H9 (cell line): ENCODE results near the gene FBXO2. TPM values are rescaled to one million over a fixed set of nuclear protein-coding genes. Genes with fewer than 3 reads are reported as not detected.

Experiments
- DNase-seq: peaks from one replicate; pipeline ENCODE4 v3.0.0-alpha.2; 2017
- H2AFZ ChIP-seq: one replicate; pipeline ENCODE4 v1.6.1; 2013; ENCODE audit warnings: mild to moderate bottlenecking, low read length, control low read depth, moderate library complexity
- H2AK5ac ChIP-seq: 2 replicates; pipeline ENCODE4 v1.6.1; 2013; ENCODE audit warnings: low read length, control low read depth, mixed read lengths; ENCODE audit not compliant: insufficient read length
- H2BK120ac ChIP-seq: one replicate; pipeline ENCODE4 v1.6.1; 2013; ENCODE audit warnings: low read depth, mild to moderate bottlenecking, low read length, control low read depth, inconsistent platforms; ENCODE audit not compliant: poor library complexity, severe bottlenecking
- H2BK12ac ChIP-seq: 2 replicates; pipeline ENCODE4 v1.6.1; 2013; ENCODE audit warnings: low read length, control low read depth, mixed read lengths, low read depth; ENCODE audit not compliant: insufficient read length
- H2BK15ac ChIP-seq: 2 replicates; pipeline ENCODE4 v1.6.1; 2013; ENCODE audit warnings: low read depth, low read length, control low read depth
- H2BK20ac ChIP-seq: one replicate; pipeline ENCODE4 v1.6.1; 2013; ENCODE audit warnings: low read depth, mild to moderate bottlenecking, low read length, control low read depth, inconsistent platforms; ENCODE audit not compliant: poor library complexity, severe bottlenecking
- H2BK5ac ChIP-seq: 2 replicates; pipeline ENCODE4 v1.6.1; 2013; ENCODE audit warnings: low read length, control low read depth, mixed read lengths; ENCODE audit not compliant: insufficient read length
- H3K14ac ChIP-seq: 2 replicates; pipeline ENCODE4 v1.6.1; 2013; ENCODE audit warnings: low read length, control low read depth; ENCODE audit not compliant: insufficient read depth
- H3K18ac ChIP-seq: 2 replicates; pipeline ENCODE4 v1.6.1; 2013; ENCODE audit warnings: low read depth, mild to moderate bottlenecking, mixed read lengths, low read length, control low read depth; ENCODE audit not compliant: insufficient read length
- H3K23ac ChIP-seq: 2 replicates; pipeline ENCODE4 v1.6.1; 2013; ENCODE audit warnings: low read length, control low read depth, mixed read lengths, low read depth; ENCODE audit not compliant: insufficient read length
- H3K23me2 ChIP-seq: 2 replicates; pipeline ENCODE4 v1.6.1; 2013; ENCODE audit warnings: low read depth, mild to moderate bottlenecking, mixed read lengths, low read length, control low read depth; ENCODE audit not compliant: insufficient read length, poor library complexity, severe bottlenecking
- H3K27ac ChIP-seq: 2 replicates; pipeline ENCODE4 v1.5.1; 2013; ENCODE audit warnings: low read length, control low read depth, mixed read lengths, low read depth; ENCODE audit not compliant: insufficient read length
- H3K27me3 ChIP-seq: 2 replicates; pipeline ENCODE4 v1.6.1; 2013; ENCODE audit warnings: low read length, control low read depth, inconsistent platforms; ENCODE audit not compliant: insufficient read depth
- H3K4ac ChIP-seq: 2 replicates; pipeline ENCODE4 v1.6.1; 2013; ENCODE audit warnings: low read depth, mild to moderate bottlenecking, control low read depth, inconsistent platforms, low read length, moderate library complexity
- H3K4me1 ChIP-seq: 2 replicates; pipeline ENCODE4 v1.6.1; 2013; ENCODE audit warnings: low read length, control low read depth, inconsistent platforms; ENCODE audit not compliant: insufficient read depth
- H3K4me2 ChIP-seq: 2 replicates; pipeline ENCODE4 v1.6.1; 2013; ENCODE audit warnings: low read length, control low read depth, mixed read lengths; ENCODE audit not compliant: insufficient read length, insufficient read depth
- H3K56ac ChIP-seq: 2 replicates; pipeline ENCODE4 v1.6.1; 2013; ENCODE audit warnings: low read depth, mild to moderate bottlenecking, mixed read lengths, low read length, control low read depth; ENCODE audit not compliant: insufficient read length
- H3K79me1 ChIP-seq: 2 replicates; pipeline ENCODE4 v1.6.1; 2013; ENCODE audit warnings: low read depth, mild to moderate bottlenecking, moderate library complexity, low read length, control low read depth, inconsistent platforms; ENCODE audit not compliant: insufficient read depth, poor library complexity, severe bottlenecking
- H3K79me2 ChIP-seq: 2 replicates; pipeline ENCODE4 v1.6.1; 2013; ENCODE audit warnings: low read length, control low read depth, inconsistent platforms; ENCODE audit not compliant: insufficient read depth
- H3K9ac ChIP-seq: 2 replicates; pipeline ENCODE4 v1.6.1; 2013; ENCODE audit warnings: low read length, control low read depth, mixed read lengths; ENCODE audit not compliant: insufficient read length; ENCODE audit errors: extremely low read depth
- H3K9me3 ChIP-seq: one replicate; pipeline ENCODE4 v1.6.1; 2013; ENCODE audit warnings: low read depth, low read length, inconsistent platforms; ENCODE audit not compliant: control insufficient read depth
- H3T11ph ChIP-seq: one replicate; pipeline ENCODE4 v1.6.1; 2013; ENCODE audit warnings: mild to moderate bottlenecking, low read length, control low read depth, inconsistent platforms
- H4K20me1 ChIP-seq: one replicate; pipeline ENCODE4 v1.6.1; 2013; ENCODE audit not compliant: control insufficient read depth, insufficient read length, insufficient read depth
- H4K5ac ChIP-seq: 2 replicates; pipeline ENCODE4 v1.6.1; 2013; ENCODE audit warnings: low read depth, mild to moderate bottlenecking, mixed read lengths, low read length, control low read depth; ENCODE audit not compliant: insufficient read length
- H4K8ac ChIP-seq: replicated peaks from 2 replicates; pipeline ENCODE4 v1.6.1; 2013; ENCODE audit warnings: low read length, control low read depth, mixed read lengths, low read depth; ENCODE audit not compliant: insufficient read length
- H4K91ac ChIP-seq: 2 replicates; pipeline ENCODE4 v1.6.1; 2013; ENCODE audit warnings: low read depth, mild to moderate bottlenecking, moderate library complexity, mixed read lengths, low read length, control low read depth; ENCODE audit not compliant: insufficient read length
- H3K27ac Mint-ChIP-seq, 3 experiments: 2 replicates in 2 of 3; 3 replicates in 1 of 3; pipeline ENCODE4 v1.8.0; 2020 to 2021; ENCODE audit warnings: mixed read lengths in 3 of 3, mild to moderate bottlenecking in 1 of 3, moderate library complexity in 1 of 3
- H3K27me3 Mint-ChIP-seq: 2 replicates; pipeline ENCODE4 v1.8.0; 2021; ENCODE audit warnings: low read depth, mild to moderate bottlenecking, moderate library complexity, mixed read lengths
- H3K36me3 Mint-ChIP-seq, 3 experiments: 2 replicates in 2 of 3; 3 replicates in 1 of 3; pipeline ENCODE4 v1.8.0; 2020 to 2021; ENCODE audit warnings: low read depth in 3 of 3, mixed read lengths in 3 of 3; ENCODE audit not compliant: insufficient read depth in 1 of 3
- H3K4me1 Mint-ChIP-seq, 2 experiments: 2 replicates each; pipeline ENCODE4 v1.8.0; 2020; ENCODE audit warnings: mixed read lengths in 2 of 2
- H3K4me3 Mint-ChIP-seq, 2 experiments: 2 replicates in 1 of 2; 3 replicates in 1 of 2; pipeline ENCODE4 v1.8.0; 2020 to 2021; ENCODE audit warnings: mild to moderate bottlenecking in 2 of 2, mixed read lengths in 2 of 2, moderate library complexity in 1 of 2
- H3K9me3 Mint-ChIP-seq, 2 experiments: 2 replicates in 1 of 2; 3 replicates in 1 of 2; pipeline ENCODE4 v1.8.0; 2020; ENCODE audit warnings: mild to moderate bottlenecking in 2 of 2, mixed read lengths in 2 of 2, moderate library complexity in 1 of 2
- CTCF ChIP-seq: fragments of 200-600 bp; sonication (generic); conservative IDR thresholded peaks from 3 replicates; pipeline ENCODE4 v1.8.0; 2021; ENCODE audit warnings: antibody characterized with exemption, mild to moderate bottlenecking
- WGBS: extraction: QIAGEN DNeasy Blood & Tissue Kit; methylation state at CpG from one replicate; pipeline ENCODE4 v1.1.7; 2013; ENCODE audit warnings: missing lambda C conversion rate, low lambda C conversion rate, mixed read lengths; ENCODE audit not compliant: insufficient read length; ENCODE audit errors: extremely low coverage; 5-methylcytosine and 5-hydroxymethylcytosine counted together
- total RNA-seq: library from RNA; stranded (reverse); gene quantifications from 2 replicates; pipeline ENCODE4 v1.2.1, GENCODE V29; 2021

Gene FBXO2
- total RNA-seq, 1 experiment from 2014 or later: 28.9 TPM

- Histone ChIP-seq H4K8ac (no peak overlapping the region), H3K79me1 (no peaks in the 10 kb centered on the region), H3K4ac (no peak overlapping the region), H2BK12ac (no peak overlapping the region), H3K27me3 (no peaks in the 10 kb centered on the region; the same call in 1 of the 2 replicates), H3K27ac (no peak overlapping the region), H2AK5ac (no peak overlapping the region), H2BK5ac (no peak overlapping the region), H3K23ac (no peak overlapping the region), H3K4me1 (peaks cover 10% of the 10 kb centered on the region; the same call in 1 of the 2 replicates), H4K5ac (no peak overlapping the region), H3K56ac (no peak overlapping the region), H3K18ac (peak overlapping the region; percentile 93), H3K9ac (peak overlapping the region; percentile 53), H3K23me2 (peaks cover 20% of the 10 kb centered on the region), H2BK20ac (no peak overlapping the region), H2BK120ac (no peak overlapping the region), H3K4me2 (peak overlapping the region; percentile 61), H2BK15ac (no peak overlapping the region), H3K9me3 (no peaks in the 10 kb centered on the region), H3T11ph (no peak overlapping the region), H3K14ac (peak overlapping the region; percentile 66), H2AFZ (no peak overlapping the region), H4K20me1 (no peaks in the 10 kb centered on the region), H4K91ac (no peak overlapping the region), H3K79me2 (peaks cover 21% of the 10 kb centered on the region; the same call in 1 of the 2 replicates)
- Mint-ChIP-seq H3K9me3 (no peaks in the 10 kb centered on the region), H3K4me3 (peak overlapping the region; percentile 94), H3K27me3 (peaks cover 10% of the 10 kb centered on the region), H3K4me1 (peaks cover 44 to 65% of the 10 kb centered on the region in 2 experiments), H3K27ac (peak overlapping the region; percentile 18 to 97 (median 87); a peak in 6 of 7 replicates), H3K36me3 (peaks cover 6 to 16% (median 7%) of the 10 kb centered on the region in 3 experiments; a peak in 6 of 7 replicates)
- no peak for TF ChIP-seq CTCF
- DNase-seq: no peak
- WGBS: no CpG with 5 or more reads among the region's 64 CpGs
These were observed 37.9 kb upstream of the FBXO2 start for GRCh38 chr1:11691928-11692711.
